ENCODE results near the gene CMYA5.
"Not testable (repeated sequence)": the region's sequence is repeated elsewhere in the genome, so short reads cannot be mapped to it uniquely, and the experiment has no call there.

The CMYA5 gene

DNA sequence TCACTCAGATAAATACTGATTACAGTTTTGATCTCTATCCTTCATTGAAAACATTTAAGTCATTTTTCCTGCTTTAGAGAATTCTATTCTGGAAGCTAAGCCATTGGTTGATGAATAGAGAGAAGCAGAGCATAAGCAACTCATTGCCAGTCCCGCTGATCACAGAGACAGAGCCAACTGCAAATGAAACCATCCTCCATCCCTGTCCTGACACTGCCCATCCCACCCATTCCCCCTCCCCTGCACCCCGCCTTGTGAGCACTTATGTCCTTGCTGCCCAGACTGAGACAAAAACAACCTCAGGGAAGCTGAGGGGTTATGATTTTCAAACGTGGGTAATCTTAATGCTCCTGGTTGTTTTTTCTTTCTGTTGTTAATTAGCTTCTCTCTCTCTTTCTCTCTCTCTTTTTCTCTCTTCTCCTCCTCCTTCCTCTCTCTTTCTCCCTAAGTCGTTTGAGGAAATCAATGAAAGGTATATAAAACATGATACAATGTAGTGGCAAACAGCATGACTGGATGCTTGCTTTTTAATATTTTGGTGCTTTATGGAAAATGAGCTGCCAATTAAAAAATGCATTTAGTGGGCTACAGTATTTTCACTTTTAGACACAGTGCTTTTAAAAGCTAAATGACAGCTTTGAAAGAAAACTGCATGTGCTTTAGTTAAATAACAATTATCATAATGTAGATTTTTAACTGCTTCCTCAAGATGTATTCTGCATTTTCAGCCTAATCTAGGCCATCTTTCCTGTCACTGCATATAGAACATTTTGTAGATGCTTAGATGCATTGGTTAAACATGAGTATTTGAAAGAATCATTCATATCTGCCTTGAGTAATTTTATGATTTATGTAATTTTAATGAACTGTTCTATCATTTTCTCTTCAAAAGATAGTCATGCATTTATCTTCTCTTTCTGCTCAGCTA is 57.3 kb downstream of the CMYA5 start:
- no peak for DNase-seq (ENCODE audit: low read depth in 1 of 2, low spot score in 1 of 2)

DNA sequence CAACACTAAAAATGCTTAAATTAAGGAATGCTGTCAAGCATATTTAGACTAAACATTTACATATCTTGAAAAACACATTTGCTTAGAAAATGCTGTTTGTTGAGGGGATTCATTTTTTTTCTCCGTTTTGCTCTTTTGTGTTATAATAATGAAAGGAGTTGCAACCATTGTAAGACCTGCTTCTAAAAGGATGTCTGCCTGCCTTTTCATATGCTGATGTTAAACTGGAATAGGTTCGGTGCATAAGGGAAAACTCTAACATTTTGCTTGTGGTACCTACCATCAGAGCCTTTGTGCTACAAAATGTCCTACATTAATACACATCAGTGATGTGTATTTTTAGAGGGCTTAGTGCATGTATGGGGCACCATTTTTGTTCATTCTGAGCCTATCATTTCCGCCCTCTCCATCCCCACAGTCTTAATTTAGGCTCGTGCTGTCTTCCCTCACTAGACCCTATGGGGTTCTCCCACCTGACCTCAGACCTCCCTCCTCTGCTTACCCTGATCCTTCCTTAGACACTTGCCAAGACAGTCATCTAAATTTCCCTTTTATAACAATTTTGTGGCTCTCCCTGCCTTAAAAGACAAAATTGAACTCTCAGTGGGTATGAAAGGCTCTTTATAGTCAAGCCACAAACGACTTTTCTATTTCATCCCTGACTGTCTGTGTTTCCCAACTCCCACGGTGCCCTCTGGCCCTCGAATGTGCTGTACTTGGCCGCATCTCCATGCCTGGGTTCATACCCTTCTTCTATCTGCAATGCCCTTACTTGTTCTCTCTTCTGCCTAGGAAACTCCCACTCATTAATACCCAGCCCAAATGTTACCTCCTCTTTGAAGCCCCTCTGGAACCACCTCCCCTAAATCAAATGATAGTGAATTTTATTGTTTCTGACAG is 61.2 kb downstream of the CMYA5 start:
- DNase-seq (ENCODE audit: low read depth in 1 of 2, low spot score in 1 of 2): no peak

GRCh38 chr5:79753092-79753491 is 63.5 kb downstream of the CMYA5 start:
- no peak for DNase-seq (ENCODE audit: low read depth in 1 of 2, low spot score in 1 of 2)

GRCh38 chr5:79753877-79754645 is 64.4 kb downstream of the CMYA5 start:
- no peak for DNase-seq (ENCODE audit: low read depth in 1 of 2, low spot score in 1 of 2)

GRCh38 chr5:79754865-79755555 is 65.4 kb downstream of the CMYA5 start:
- DNase-seq (ENCODE audit: low read depth in 1 of 2, low spot score in 1 of 2): no peak

DNA sequence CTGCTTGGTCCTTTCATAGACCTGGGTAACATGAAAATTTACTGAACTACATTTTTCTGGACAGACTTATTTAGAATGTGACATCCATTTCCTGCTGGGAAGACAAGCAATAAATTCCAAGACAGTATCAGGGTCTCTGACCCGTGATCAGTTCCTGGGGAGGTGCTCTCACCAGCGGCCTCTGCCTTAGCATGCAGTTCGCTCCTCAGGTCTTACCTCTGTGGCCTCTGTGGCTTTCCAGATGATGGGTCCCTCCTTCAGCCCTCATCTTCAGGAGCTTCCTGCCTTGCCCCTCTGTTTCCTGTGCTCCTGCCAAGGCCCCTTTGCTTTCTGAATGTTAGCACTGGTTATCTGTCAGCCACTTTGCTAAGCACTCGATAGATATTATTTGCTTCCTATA is 66.4 kb downstream of the CMYA5 start:
- no peak for DNase-seq (ENCODE audit: low read depth in 1 of 2, low spot score in 1 of 2)

DNA sequence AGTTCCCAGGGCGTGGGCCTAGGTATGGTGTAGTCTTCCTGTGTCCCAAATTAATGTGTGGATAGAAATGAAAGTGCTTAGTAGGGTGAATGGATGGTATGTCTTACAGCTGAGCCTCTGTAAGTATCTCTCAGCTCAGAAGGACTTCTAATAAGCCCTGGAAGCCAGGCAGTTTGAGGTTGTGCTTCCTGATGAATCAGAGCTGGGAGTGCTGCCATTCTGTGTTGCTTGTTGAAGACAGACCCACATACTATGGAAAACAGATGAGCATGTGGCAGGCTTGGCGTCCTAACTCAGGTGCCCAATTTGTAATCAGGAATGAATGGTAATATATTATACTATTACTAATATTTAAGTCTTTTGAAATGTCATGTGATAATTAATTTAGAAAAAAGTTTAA is 69.8 kb downstream of the CMYA5 start:
- no peak for DNase-seq (ENCODE audit: low read depth in 1 of 2, low spot score in 1 of 2)

DNA sequence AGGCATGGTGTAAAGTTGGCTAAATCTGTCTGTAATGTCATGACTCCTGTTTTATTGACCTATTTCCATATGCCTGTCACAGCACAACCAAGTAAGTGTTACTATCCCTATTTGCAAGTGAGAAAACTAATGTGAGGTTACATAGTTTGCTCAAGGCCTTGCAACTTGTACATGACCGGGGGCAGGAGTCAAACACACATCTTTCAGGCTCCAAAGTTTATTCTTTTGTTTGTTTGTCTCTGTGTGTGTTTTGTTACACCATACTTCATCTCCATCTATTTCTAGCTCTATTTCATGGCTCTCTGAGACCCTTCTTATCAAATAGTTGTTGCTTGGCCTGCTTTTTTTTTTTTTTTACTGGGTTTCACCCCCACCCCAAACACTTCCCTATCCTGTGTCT is 70.2 kb downstream of the CMYA5 start:
- no peak for DNase-seq (ENCODE audit: low read depth in 1 of 2, low spot score in 1 of 2)

GRCh38 chr5:79762929-79763328 is 73.3 kb downstream of the CMYA5 start:
- no peak for DNase-seq (ENCODE audit: low read depth in 1 of 2, low spot score in 1 of 2)

DNA sequence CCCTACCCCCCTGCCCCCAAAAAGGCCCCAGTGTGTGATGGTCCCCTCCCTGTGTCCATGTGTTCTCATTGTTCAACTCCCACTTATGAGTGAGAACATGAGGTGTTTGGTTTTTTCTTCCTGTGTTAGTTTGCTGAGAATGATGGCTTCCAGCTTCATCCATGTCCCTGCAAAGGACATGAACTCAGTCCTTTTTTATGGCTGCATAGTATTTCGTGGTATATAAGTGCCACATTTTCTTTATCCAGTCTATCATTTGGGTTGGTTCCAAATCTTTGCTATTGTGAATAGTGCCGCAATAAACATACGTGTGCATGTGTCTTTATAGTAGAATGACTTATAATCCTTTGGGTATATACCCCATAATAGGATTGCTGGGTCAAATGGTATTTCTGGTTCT is 74.5 kb downstream of the CMYA5 start:
- not testable (repeated sequence) for DNase-seq (ENCODE audit: low read depth in 1 of 2, low spot score in 1 of 2)

- no peak for DNase-seq (ENCODE audit: low read depth in 1 of 2, low spot score in 1 of 2)
These were observed 81.8 kb downstream of the CMYA5 start for GRCh38 chr5:79771387-79771786.

DNA sequence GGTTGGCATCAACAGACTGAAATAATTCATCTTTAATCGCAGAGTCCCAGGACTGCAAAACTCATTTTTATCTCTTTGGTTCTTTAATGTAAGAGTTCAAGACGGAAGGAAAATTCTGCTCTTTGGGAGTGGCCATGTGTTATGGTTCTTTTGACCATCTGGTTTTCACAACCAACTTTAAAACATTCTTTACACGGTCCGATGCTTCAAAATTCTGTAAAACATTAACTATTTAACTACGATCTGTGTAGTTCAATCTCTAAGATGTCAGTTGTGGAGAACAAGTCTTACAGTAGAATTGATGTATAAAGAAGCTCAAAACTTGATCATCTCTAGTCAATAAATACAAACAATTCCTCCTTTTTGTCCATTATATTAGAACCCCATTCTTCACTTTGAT is 83.0 kb downstream of the CMYA5 start:
- DNase-seq (ENCODE audit: low read depth in 1 of 2, low spot score in 1 of 2): no peak

DNA sequence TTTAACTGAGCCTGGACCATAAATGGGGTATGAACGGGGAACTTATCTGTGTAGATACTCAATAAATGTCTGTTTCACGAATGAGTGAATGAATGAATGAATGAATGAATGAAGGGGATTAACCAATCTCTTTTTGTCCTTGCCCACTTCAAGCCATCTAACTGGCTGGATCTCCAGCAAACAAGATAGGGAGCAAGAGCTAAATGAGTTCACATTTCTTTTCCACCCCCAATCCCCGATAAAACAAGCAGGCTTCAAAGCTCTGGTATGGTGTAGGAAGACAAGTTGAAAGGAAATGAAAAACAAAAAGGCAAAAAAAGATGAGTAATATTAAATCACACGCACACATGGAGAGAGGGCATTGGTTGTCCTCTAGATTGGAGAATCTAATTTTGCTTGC is 84.0 kb downstream of the CMYA5 start:
- DNase-seq (ENCODE audit: low read depth in 1 of 2, low spot score in 1 of 2): no peak

DNA sequence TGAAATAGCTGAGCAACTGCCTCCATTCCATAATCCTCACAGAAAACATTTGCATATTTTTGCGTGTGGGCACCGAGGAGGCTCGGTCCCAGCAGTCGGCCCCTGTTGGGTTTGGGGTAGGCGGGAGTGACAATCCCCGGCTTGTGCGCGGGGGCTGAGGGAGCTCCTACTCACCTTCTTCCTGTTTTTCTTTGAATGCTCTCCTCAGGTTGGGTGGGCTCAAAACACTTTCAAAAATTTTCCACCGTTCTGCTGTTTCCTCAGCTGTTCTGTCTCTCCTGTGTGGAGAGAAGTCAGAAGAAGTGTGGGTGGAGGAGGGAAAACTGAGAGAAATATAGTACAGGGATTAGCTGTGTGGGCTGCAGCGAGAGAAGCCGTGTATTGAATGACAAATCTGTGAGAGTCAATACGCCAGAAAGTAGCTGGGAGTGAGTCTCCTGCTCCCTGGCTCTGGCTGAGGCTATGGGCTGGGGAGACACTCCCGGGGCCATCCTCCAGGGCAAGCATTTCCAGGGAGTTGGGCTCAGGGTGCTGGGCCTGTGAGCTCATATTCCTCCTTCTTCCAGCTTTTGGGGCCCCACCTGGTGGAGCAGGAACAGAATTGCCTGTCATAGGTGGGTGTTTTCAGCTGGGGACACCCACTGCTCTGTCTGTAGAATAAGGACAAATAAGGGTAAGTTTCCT is 84.7 kb downstream of the CMYA5 start:
- DNase-seq (ENCODE audit: low read depth in 1 of 2, low spot score in 1 of 2): no peak

DNA sequence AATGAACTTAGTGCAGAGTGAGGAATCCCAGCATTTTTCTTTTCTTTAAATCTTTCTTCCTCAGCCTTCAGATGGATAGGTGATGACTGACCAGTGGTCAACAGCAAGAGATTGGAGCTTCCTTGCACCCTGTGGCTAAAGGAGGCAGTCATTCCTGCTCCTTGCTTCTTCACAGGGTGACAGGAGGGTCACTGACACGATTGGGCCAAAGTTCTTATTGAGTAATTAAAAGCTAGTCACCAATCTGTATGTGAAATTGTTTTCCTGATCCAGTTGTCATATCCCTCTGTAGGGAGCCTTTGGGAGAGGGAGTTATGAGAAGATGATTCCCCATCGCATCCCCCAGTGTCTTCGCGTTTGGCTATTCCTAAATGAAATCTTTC is 85.2 kb downstream of the CMYA5 start:
- no peak for DNase-seq (ENCODE audit: low read depth in 1 of 2, low spot score in 1 of 2)

DNA sequence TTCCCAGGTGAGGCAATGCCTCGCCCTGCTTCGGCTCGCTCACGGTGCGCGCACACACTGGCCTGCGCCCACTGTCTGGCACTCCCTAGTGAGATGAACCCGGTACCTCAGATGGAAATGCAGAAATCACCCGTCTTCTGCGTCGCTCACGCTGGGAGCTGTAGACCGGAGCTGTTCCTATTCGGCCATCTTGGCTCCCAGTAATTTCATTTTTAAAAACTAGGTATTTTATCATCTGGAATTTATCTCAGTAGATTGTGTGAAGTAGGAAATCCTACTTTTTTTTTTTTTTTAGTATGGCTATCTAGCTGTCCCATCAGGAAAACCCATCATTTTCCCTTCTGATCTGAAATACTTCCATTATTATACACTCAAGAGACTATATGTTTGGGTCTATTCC is 95.1 kb downstream of the CMYA5 start:
- DNase-seq (ENCODE audit: low read depth in 1 of 2, low spot score in 1 of 2): not testable (repeated sequence)

DNA sequence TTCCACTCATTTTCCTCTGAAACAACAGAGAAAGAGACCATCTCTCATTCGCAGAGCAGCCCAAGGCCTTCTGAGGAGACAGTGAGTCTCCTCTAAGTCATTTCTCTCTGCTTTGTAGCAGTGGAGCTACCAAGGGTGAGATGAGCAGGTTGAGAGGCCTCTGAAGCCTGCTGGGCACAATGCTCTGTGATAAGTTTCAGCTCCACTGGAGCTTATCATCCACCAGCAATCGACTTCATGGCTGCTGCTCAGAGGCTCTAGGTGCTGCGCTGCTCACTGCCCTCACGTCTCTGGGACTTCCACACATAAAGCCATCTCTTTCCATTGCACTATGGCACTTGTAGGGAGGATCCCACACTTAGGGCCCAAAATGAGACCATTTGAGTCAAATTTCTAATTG is 96.3 kb downstream of the CMYA5 start:
- DNase-seq (ENCODE audit: low read depth in 1 of 2, low spot score in 1 of 2): no peak

GRCh38 chr5:79787448-79787847 is 97.8 kb downstream of the CMYA5 start:
- DNase-seq (ENCODE audit: low read depth in 1 of 2, low spot score in 1 of 2): no peak

DNA sequence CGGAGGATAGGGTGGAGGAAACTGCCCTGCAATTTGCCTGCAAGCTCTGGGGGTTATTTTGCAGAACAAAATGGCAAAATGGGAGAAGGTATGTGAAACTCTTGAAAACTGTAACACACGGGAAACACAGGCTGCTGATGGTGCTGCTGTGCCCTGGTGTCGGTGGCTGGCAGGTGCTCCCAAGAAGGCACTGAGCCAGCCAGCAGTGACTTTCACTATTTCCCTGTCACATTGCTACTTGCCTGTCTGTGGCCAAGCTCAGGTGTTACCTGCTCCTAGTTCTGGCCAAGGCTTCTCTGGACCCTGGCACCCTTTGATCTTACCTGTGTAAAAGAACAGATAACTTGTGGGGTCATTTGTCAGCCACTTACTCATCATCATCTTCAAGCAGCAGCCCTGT is 102.2 kb downstream of the CMYA5 start:
- DNase-seq (ENCODE audit: low read depth in 1 of 2, low spot score in 1 of 2): no peak

GRCh38 chr5:79792463-79792862 is 102.8 kb downstream of the CMYA5 start:
- no peak for DNase-seq (ENCODE audit: low read depth in 1 of 2, low spot score in 1 of 2)
